HCT116 (cell line): ENCODE data around the gene KIF7. TPM values are rescaled to one million over a fixed set of nuclear protein-coding genes. Genes with fewer than 3 reads are reported as not detected.

ENCODE experiments used
- ATAC-seq: fragments of 200-7000 bp; cut with Tn5 transposase; 2 replicates; pipeline ENCODE4 v1.9.1; 2020; ENCODE audit warnings: mild to moderate bottlenecking, moderate library complexity
- BruUV-seq: library from RNA; stranded (reverse); fragments of 400-500 nt; replicated peaks from 2 replicates; lab custom pipeline; 2021; lab: Mats Ljungman, UMichigan
- CTCF ChIA-PET: fragments of 300-600 bp; sonication (Branson Sonifier 250); formaldehyde crosslinking; loops from one replicate; lab custom pipeline; 2021; ENCODE audit warnings: antibody characterized with exemption; lab: Charles Lee
- POLR2A ChIA-PET: fragments of 300-600, 350-600 bp; sonication (Branson Sonifier 250); formaldehyde crosslinking; loops from one replicate; lab custom pipeline; 2021; ENCODE audit warnings: antibody characterized with exemption; lab: Charles Lee
- RAD21 ChIA-PET, 2 experiments: fragments of 300-600 bp; sonication (Branson Sonifier 250); formaldehyde crosslinking; loops; one replicate each; lab custom pipeline; 2023; ENCODE audit warnings: low total read pairs in 2 of 2; ENCODE audit not compliant: uncharacterized antibody in 2 of 2, unreplicated experiment in 2 of 2, low non-redundant PET in 1 of 2; lab: Charles Lee
- DNase-seq: peaks from one replicate; pipeline ENCODE4 v3.0.0-alpha.2; 2010; ENCODE audit warnings: low read depth, low spot score
- H2AFZ ChIP-seq: fragments of 200-600 bp; shearing (Covaris generic), sonication (generic); 2 replicates; pipeline ENCODE4 v1.6.1; 2017; ENCODE audit warnings: low read depth, mixed run types, mixed read lengths, antibody characterized with exemption, low read length; ENCODE audit not compliant: poor library complexity, severe bottlenecking
- H3K27ac ChIP-seq: 2 replicates; pipeline ENCODE4 v1.5.1; 2012; ENCODE audit warnings: low read depth, low read length
- H3K27me3 ChIP-seq: fragments of 200-600 bp; sonication (generic); 2 replicates; pipeline ENCODE4 v1.6.1; 2016; ENCODE audit warnings: mixed run types, low read length, mixed read lengths; ENCODE audit not compliant: insufficient read depth
- H3K36me3 ChIP-seq, 2 experiments: fragments of 200-500 bp in 1 of 2; fragments of 200-600 bp in 1 of 2; sonication (Bioruptor generic) in 1 of 2; sonication (generic) in 1 of 2; 2 replicates each; pipeline versions ENCODE4 v1.5.1 to v1.6.1; 2014 to 2016; ENCODE audit warnings: low read length in 2 of 2, inconsistent platforms in 1 of 2, mixed read lengths in 1 of 2, mixed run types in 1 of 2; ENCODE audit not compliant: insufficient read depth in 2 of 2, control insufficient read depth in 1 of 2
- H3K4me1 ChIP-seq, 2 experiments: fragments of 200-600 bp in 1 of 2; sonication (generic) in 1 of 2; 2 replicates each; pipeline versions ENCODE4 v1.5.1 to v1.6.1; 2012 to 2017; ENCODE audit warnings: low read length in 2 of 2, inconsistent platforms in 1 of 2, mild to moderate bottlenecking in 1 of 2, mixed read lengths in 1 of 2, mixed run types in 1 of 2, moderate library complexity in 1 of 2; ENCODE audit not compliant: insufficient read depth in 2 of 2, control insufficient read depth in 1 of 2
- H3K4me2 ChIP-seq: fragments of 200-600 bp; sonication (generic); 2 replicates; pipeline ENCODE4 v1.6.1; 2017; ENCODE audit warnings: mixed run types, low read length, mixed read lengths
- H3K4me3 ChIP-seq, 2 experiments: fragments of 200-600 bp in 1 of 2; sonication (generic) in 1 of 2; replicated peaks in 1 of 2; 2 replicates each; pipeline ENCODE4 v1.5.1; 2011 to 2016; ENCODE audit warnings: low read length in 2 of 2, control low read depth in 1 of 2, low read depth in 1 of 2, mild to moderate bottlenecking in 1 of 2, mixed read lengths in 1 of 2, mixed run types in 1 of 2
- H3K79me2 ChIP-seq: fragments of 200-600 bp; sonication (generic); 2 replicates; pipeline ENCODE4 v1.6.1; 2017; ENCODE audit warnings: mild to moderate bottlenecking, mixed run types, low read length, moderate library complexity, mixed read lengths; ENCODE audit not compliant: insufficient read depth
- H3K9ac ChIP-seq: fragments of 200-600 bp; sonication (generic); 2 replicates; pipeline ENCODE4 v1.6.1; 2016; ENCODE audit warnings: low read length, mixed read lengths
- H3K9me2 ChIP-seq: fragments of 200-600 bp; sonication (generic), shearing (Covaris generic); 2 replicates; pipeline ENCODE4 v1.6.1; 2017; ENCODE audit warnings: mixed run types, mild to moderate bottlenecking, moderate library complexity; ENCODE audit not compliant: insufficient read depth
- H3K9me3 ChIP-seq, 2 experiments: fragments of 200-500 bp in 1 of 2; fragments of 200-600 bp in 1 of 2; sonication (Bioruptor generic) in 1 of 2; sonication (generic) in 1 of 2; 2 replicates each; pipeline ENCODE4 v1.6.1; 2014 to 2017; ENCODE audit warnings: low read length in 2 of 2, mixed read lengths in 2 of 2, inconsistent platforms in 1 of 2, low read depth in 1 of 2, mild to moderate bottlenecking in 1 of 2, mixed run types in 1 of 2, moderate library complexity in 1 of 2; ENCODE audit not compliant: control insufficient read depth in 1 of 2, insufficient read depth in 1 of 2
- H4K20me1 ChIP-seq: fragments of 200-600 bp; sonication (generic), shearing (Covaris generic); 2 replicates; pipeline ENCODE4 v1.6.1; 2017; ENCODE audit warnings: mixed run types, mild to moderate bottlenecking, moderate library complexity; ENCODE audit not compliant: insufficient read depth
- EZH2 ChIP-seq: fragments of 200-600 bp; sonication (generic); IDR thresholded peaks from 2 replicates; pipeline ENCODE4 v1.6.1; 2017; ENCODE audit warnings: antibody characterized with exemption, mixed run types
- MAX ChIP-seq: IDR thresholded peaks from 2 replicates; pipeline ENCODE4 v1.6.1; 2012
- RAD21 ChIP-seq: IDR thresholded peaks from 2 replicates; pipeline ENCODE4 v1.6.1; 2012; ENCODE audit warnings: low read depth, mild to moderate bottlenecking
- ZBTB33 ChIP-seq: IDR thresholded peaks from 2 replicates; pipeline ENCODE4 v1.6.1; 2011; ENCODE audit warnings: mild to moderate bottlenecking, low read length, moderate library complexity; ENCODE audit not compliant: insufficient replicate concordance; ENCODE audit errors: extremely low read depth
- ZNF274 ChIP-seq: fragments of 200-500 bp; sonication (Bioruptor generic); IDR thresholded peaks from 2 replicates; pipeline ENCODE4 v1.6.1; 2014; ENCODE audit warnings: mild to moderate bottlenecking, low read depth, low read length, inconsistent platforms
- intact Hi-C: fragments of 100-400 bp; cut with micrococcal nuclease; formaldehyde crosslinking; loops from 2 replicates; pipeline ENCODE4 v1.10.0; 2022
- total RNA-seq: library from RNA; stranded (reverse); gene quantifications from one replicate; pipeline ENCODE4 v1.2.1, GENCODE V29; 2021; ENCODE audit not compliant: unreplicated experiment

Gene KIF7
- total RNA-seq, 1 experiment from 2014 or later = 0.12 TPM

GRCh38 chr15:89668171-89668570 lies 12.9 kb upstream of the KIF7 start (continued):
- TF ChIP-seq ZBTB33 (no peak), EZH2 (no peak)

- peaks cover 0 to 5% of the 10 kb centered on the region in 2 experiments; a peak in 1 of 4 replicates for H3K4me1 ChIP-seq
- no peak overlapping the region for H3K4me2 ChIP-seq
- no peak for TF ChIP-seq MAX
- no peak for TF ChIP-seq RAD21
- no peak for TF ChIP-seq ZNF274
- no peak overlapping the region for H2AFZ ChIP-seq
- no peaks in the 10 kb centered on the region for H3K27me3 ChIP-seq
- no peak overlapping the region for H3K4me3 ChIP-seq
- intact Hi-C loops = no loop called here
- no peak overlapping the region for H3K9ac ChIP-seq
- H4K20me1 ChIP-seq = no peaks in the 10 kb centered on the region
- H3K79me2 ChIP-seq = no peaks in the 10 kb centered on the region
- DNase-seq (no peak), ATAC-seq (no peak)
- ChIA-PET RAD21 (no interaction called here), POLR2A (no interaction called here), CTCF (no interaction called here)
- no peaks in the 10 kb centered on the region for H3K9me3 ChIP-seq
- H3K27ac ChIP-seq = no peak overlapping the region
- H3K9me2 ChIP-seq = no peaks in the 10 kb centered on the region
- H3K36me3 ChIP-seq = no peaks in the 10 kb centered on the region
- no TSS peak for BruUV-seq
Measured at GRCh38 chr15:89667706-89667960, 12.4 kb upstream of the KIF7 start.
